T-cell (primary cell): ENCODE data around the gene SDK1. TPM values are rescaled to one million over a fixed set of nuclear protein-coding genes. Genes with fewer than 3 reads are reported as not detected.

Experiments
- ATAC-seq, 4 experiments: fragments of 200-7000 bp in 3 of 4; fragments of 150-1000 bp in 1 of 4; cut with Tn5 transposase; replicated peaks in 1 of 4; 1 replicate in 3 of 4; 2 replicates in 1 of 4; pipeline ENCODE4 v1.10.0; 2021; ENCODE audit warnings: moderate library complexity in 3 of 4, mild to moderate bottlenecking in 2 of 4, moderate number of reproducible peaks in 1 of 4
- CTCF ChIA-PET, 2 donors: fragments of 300-600 bp; sonication (Branson Sonifier 250); formaldehyde crosslinking; loops; one replicate each; lab custom pipeline; 2022; ENCODE audit warnings: antibody characterized with exemption in 2 of 2; lab: Charles Lee
- POLR2A ChIA-PET, 2 donors: fragments of 300-600 bp; sonication (Branson Sonifier 250); formaldehyde crosslinking; loops; one replicate each; lab custom pipeline; 2022; ENCODE audit warnings: antibody characterized with exemption in 2 of 2; lab: Charles Lee
- DNase-seq, 35 experiments: peaks; one replicate each; pipeline versions ENCODE4 v3.0.0 to v3.0.0-alpha.2; 2013 to 2023
- H3K27ac ChIP-seq: one replicate; pipeline ENCODE4 v1.5.1; 2013; ENCODE audit warnings: low read length
- H3K27me3 ChIP-seq, 2 experiments: replicated peaks in 1 of 2; 1 replicate in 1 of 2; 2 replicates in 1 of 2; pipeline versions ENCODE4 v1.6.1 to v1.7.0; 2013; ENCODE audit warnings: low read length in 1 of 2, mixed read lengths in 1 of 2; ENCODE audit not compliant: control insufficient read depth in 2 of 2, insufficient read depth in 2 of 2; ENCODE audit errors: extremely low read depth in 1 of 2
- H3K36me3 ChIP-seq, 2 donors: 1 replicate in 1 of 2; 2 replicates in 1 of 2; pipeline versions ENCODE4 v1.6.1 to v1.7.0; 2013; ENCODE audit warnings: low read length in 1 of 2; ENCODE audit not compliant: control insufficient read depth in 2 of 2, insufficient read depth in 1 of 2; ENCODE audit errors: extremely low read depth in 1 of 2
- H3K4me1 ChIP-seq, 2 experiments: 1 replicate in 1 of 2; 2 replicates in 1 of 2; pipeline versions ENCODE4 v1.6.1 to v1.7.0; 2013; ENCODE audit warnings: low read length in 2 of 2, mixed read lengths in 1 of 2; ENCODE audit not compliant: insufficient read depth in 2 of 2, control insufficient read depth in 1 of 2; ENCODE audit errors: extremely low read depth in 1 of 2
- H3K4me3 ChIP-seq, 2 donors: 1 replicate in 1 of 2; 2 replicates in 1 of 2; pipeline versions ENCODE4 v1.5.1 to v1.7.0; 2013; ENCODE audit warnings: mild to moderate bottlenecking in 2 of 2, low read length in 1 of 2, moderate library complexity in 1 of 2; ENCODE audit not compliant: control insufficient read depth in 1 of 2; ENCODE audit errors: extremely low read depth in 1 of 2
- H3K9me3 ChIP-seq: 2 replicates; pipeline ENCODE4 v1.7.0; 2013
- H3K27ac Mint-ChIP-seq, 2 donors: one replicate each; pipeline ENCODE4 v1.8.0; 2020 to 2021; ENCODE audit warnings: mild to moderate bottlenecking in 2 of 2, mixed read lengths in 2 of 2
- H3K27me3 Mint-ChIP-seq, 2 donors: one replicate each; pipeline ENCODE4 v1.8.0; 2021 to 2022; ENCODE audit warnings: mixed read lengths in 2 of 2
- H3K36me3 Mint-ChIP-seq: one replicate; pipeline ENCODE4 v1.8.0; 2021; ENCODE audit warnings: mixed read lengths
- H3K4me1 Mint-ChIP-seq, 3 donors: one replicate each; pipeline ENCODE4 v1.8.0; 2020 to 2022; ENCODE audit warnings: mixed read lengths in 3 of 3, mild to moderate bottlenecking in 1 of 3
- H3K4me3 Mint-ChIP-seq, 3 donors: one replicate each; pipeline ENCODE4 v1.8.0; 2020 to 2022; ENCODE audit warnings: mild to moderate bottlenecking in 3 of 3, mixed read lengths in 3 of 3, moderate library complexity in 3 of 3
- H3K9me3 Mint-ChIP-seq, 3 donors: one replicate each; pipeline ENCODE4 v1.8.0; 2020 to 2022; ENCODE audit warnings: mixed read lengths in 3 of 3
- WGBS: methylation state at CpG from one replicate; pipeline ENCODE4 v1.1.5; 2013; ENCODE audit warnings: missing lambda C conversion rate; ENCODE audit not compliant: insufficient coverage; 5-methylcytosine and 5-hydroxymethylcytosine counted together
- total RNA-seq, 35 experiments: library from RNA in 6 of 35; stranded (reverse) in 6 of 35; fragments of 120-200 nt in 1 of 35; gene quantifications; one replicate each; pipeline versions ENCODE4 v1.2.1 to v1.2.4 and lab custom pipeline; 2013 to 2026

SDK1 gene
- total RNA-seq, 5 donors from 2014 or later (not counting 1 experiment from before 2014, with no cell fraction given), result 0.47 to 1.7 (median 0.63) TPM

- no peaks in the 10 kb centered on the region for H3K36me3 Mint-ChIP-seq
- H3K4me3 Mint-ChIP-seq, result no peak overlapping the region
- ATAC-seq (no peak), DNase-seq (no peak)
- H3K27me3 Mint-ChIP-seq, result no peaks in the 10 kb centered on the region
- Histone ChIP-seq H3K27me3 (peaks cover 0 to 14% of the 10 kb centered on the region in 2 experiments), H3K9me3 (no peaks in the 10 kb centered on the region), H3K27ac (no peak overlapping the region), H3K36me3 (no peaks in the 10 kb centered on the region), H3K4me3 (no peak overlapping the region), H3K4me1 (no peaks in the 10 kb centered on the region)
- H3K27ac Mint-ChIP-seq, result no peak overlapping the region
- 84% methylated on average over 9 of the region's 10 CpGs for WGBS
- ChIA-PET CTCF (no interaction called here), POLR2A (no interaction called here)
- no peaks in the 10 kb centered on the region for H3K9me3 Mint-ChIP-seq
- H3K4me1 Mint-ChIP-seq, result peaks cover 2 to 4% (median 3%) of the 10 kb centered on the region in 3 donors
These were observed 881.7 kb downstream of the SDK1 start for GRCh38 chr7:4182605-4183300.

GRCh38 chr7:4184653-4185052, 883.6 kb downstream of the SDK1 start:
- ChIA-PET CTCF (no interaction called here), POLR2A (no interaction called here)
- Histone ChIP-seq H3K4me3 (no peak overlapping the region), H3K9me3 (no peaks in the 10 kb centered on the region), H3K36me3 (no peaks in the 10 kb centered on the region), H3K27me3 (peaks cover 0 to 14% of the 10 kb centered on the region in 2 experiments), H3K4me1 (no peaks in the 10 kb centered on the region), H3K27ac (no peak overlapping the region)
- H3K27me3 Mint-ChIP-seq, result no peaks in the 10 kb centered on the region
- DNase-seq (no peak), ATAC-seq (no peak)
- H3K4me1 Mint-ChIP-seq, result peaks cover 2 to 4% (median 3%) of the 10 kb centered on the region in 3 donors
- no peaks in the 10 kb centered on the region for H3K9me3 Mint-ChIP-seq
- H3K4me3 Mint-ChIP-seq, result no peak overlapping the region
- H3K36me3 Mint-ChIP-seq, result no peaks in the 10 kb centered on the region
- 63% methylated on average over 3 of the region's 4 CpGs for WGBS
- H3K27ac Mint-ChIP-seq, result no peak overlapping the region

- 93% methylated on average over 5 of the region's 6 CpGs for WGBS
- H3K27me3 ChIP-seq, result peaks cover 0 to 14% of the 10 kb centered on the region in 2 experiments
- H3K27me3 Mint-ChIP-seq, result no peaks in the 10 kb centered on the region
- H3K4me3 Mint-ChIP-seq, result no peak overlapping the region
- POLR2A ChIA-PET, result no interaction called here
- ATAC-seq (no peak), DNase-seq (no peak)
- no peak overlapping the region for H3K4me3 ChIP-seq
- H3K27ac Mint-ChIP-seq, result no peak overlapping the region
- no peak overlapping the region for H3K27ac ChIP-seq
- H3K36me3 Mint-ChIP-seq, result no peaks in the 10 kb centered on the region
- no peaks in the 10 kb centered on the region for H3K36me3 ChIP-seq
- H3K4me1 Mint-ChIP-seq, result peaks cover 2 to 4% (median 3%) of the 10 kb centered on the region in 3 donors
- H3K9me3 Mint-ChIP-seq, result no peaks in the 10 kb centered on the region
- CTCF ChIA-PET, result no interaction called here
- no peaks in the 10 kb centered on the region for H3K4me1 ChIP-seq
- H3K9me3 ChIP-seq, result no peaks in the 10 kb centered on the region
These were observed 884.1 kb downstream of the SDK1 start for GRCh38 chr7:4185136-4185535.

- ChIA-PET POLR2A (no interaction called here), CTCF (no interaction called here)
- Histone ChIP-seq H3K9me3 (no peaks in the 10 kb centered on the region), H3K27me3 (peaks cover 0 to 14% of the 10 kb centered on the region in 2 experiments), H3K36me3 (no peaks in the 10 kb centered on the region), H3K27ac (no peak overlapping the region), H3K4me1 (no peaks in the 10 kb centered on the region), H3K4me3 (no peak overlapping the region)
- H3K36me3 Mint-ChIP-seq, result no peaks in the 10 kb centered on the region
- H3K27ac Mint-ChIP-seq, result no peak overlapping the region
- no peak for DNase-seq
- H3K9me3 Mint-ChIP-seq, result no peaks in the 10 kb centered on the region
- ATAC-seq, result no peak
- H3K27me3 Mint-ChIP-seq, result no peaks in the 10 kb centered on the region
- H3K4me1 Mint-ChIP-seq, result peaks cover 2 to 4% (median 3%) of the 10 kb centered on the region in 3 donors
- WGBS, result 59% methylated on average over 14 of the region's 15 CpGs
- no peak overlapping the region for H3K4me3 Mint-ChIP-seq
These were observed 884.9 kb downstream of the SDK1 start for GRCh38 chr7:4185721-4186512.

- H3K36me3 ChIP-seq, result no peaks in the 10 kb centered on the region
- ChIA-PET POLR2A (no interaction called here), CTCF (no interaction called here)
- Mint-ChIP-seq H3K4me3 (no peak overlapping the region), H3K9me3 (no peaks in the 10 kb centered on the region), H3K27me3 (no peaks in the 10 kb centered on the region), H3K4me1 (peaks cover 2 to 4% (median 3%) of the 10 kb centered on the region in 3 donors), H3K27ac (no peak overlapping the region), H3K36me3 (no peaks in the 10 kb centered on the region)
- no peaks in the 10 kb centered on the region for H3K9me3 ChIP-seq
- DNase-seq (no peak), ATAC-seq (no peak)
- 88% methylated on average over 5 of the region's 9 CpGs for WGBS
- H3K27me3 ChIP-seq, result peaks cover 0 to 14% of the 10 kb centered on the region in 2 experiments
- no peaks in the 10 kb centered on the region for H3K4me1 ChIP-seq
- no peak overlapping the region for H3K27ac ChIP-seq
- H3K4me3 ChIP-seq, result no peak overlapping the region
These were observed 885.4 kb downstream of the SDK1 start for GRCh38 chr7:4186513-4186780.

GRCh38 chr7:4188651-4189050, 887.6 kb downstream of the SDK1 start:
- Mint-ChIP-seq H3K27ac (no peak overlapping the region), H3K27me3 (no peaks in the 10 kb centered on the region), H3K9me3 (no peaks in the 10 kb centered on the region), H3K4me3 (no peak overlapping the region), H3K4me1 (peaks cover 2 to 4% (median 3%) of the 10 kb centered on the region in 3 donors), H3K36me3 (no peaks in the 10 kb centered on the region)
- H3K27ac ChIP-seq, result no peak overlapping the region
- peaks cover 0 to 3% of the 10 kb centered on the region in 2 experiments for H3K27me3 ChIP-seq
- ChIA-PET CTCF (no interaction called here), POLR2A (no interaction called here)
- no peak overlapping the region for H3K4me3 ChIP-seq
- no CpG with 5 or more reads among the region's 3 CpGs for WGBS
- no peaks in the 10 kb centered on the region for H3K9me3 ChIP-seq
- H3K4me1 ChIP-seq, result no peaks in the 10 kb centered on the region
- no peaks in the 10 kb centered on the region for H3K36me3 ChIP-seq
- DNase-seq (no peak), ATAC-seq (no peak)
